ENCODE results near the gene REV1.

REV1 gene

DNA sequence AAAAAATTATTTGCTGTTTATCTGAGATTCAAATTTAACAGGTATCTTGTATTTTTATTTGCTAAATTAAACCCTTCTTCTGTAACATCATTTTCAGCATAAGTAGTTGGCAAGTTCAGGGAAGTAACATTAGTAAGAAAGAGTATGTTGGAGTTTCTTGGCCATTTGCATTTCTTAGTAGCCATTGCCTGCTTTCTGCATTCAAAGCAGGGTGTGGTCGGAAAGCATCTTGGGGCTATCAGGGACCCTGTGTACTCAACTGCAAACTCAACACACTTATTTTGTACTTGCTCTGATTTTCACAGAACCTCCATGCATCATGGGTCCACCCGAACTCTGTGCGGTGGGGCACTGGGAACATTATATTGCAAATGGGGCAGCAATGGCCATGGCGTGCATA lies 30.4 kb upstream of the REV1 start:
- Histone ChIP-seq H4K5ac (ENCODE audit: low read length) (no peak overlapping the region), H3K27ac (ENCODE audit: low read depth, low read length) (no peak overlapping the region), H4K8ac (ENCODE audit: low read depth, low read length) (no peak overlapping the region), H2AK5ac (ENCODE audit: low read length) (no peak overlapping the region), H3K79me2 (ENCODE audit: control insufficient read depth, insufficient read depth, low read length) (no peaks in the 10 kb centered on the region), H2BK120ac (ENCODE audit: low read depth, low read length) (no peak overlapping the region), H2BK15ac (replicated peaks; ENCODE audit: low read depth) (no peak overlapping the region), H3K27me3 (ENCODE audit: insufficient read depth, low read length, poor library complexity) (no peaks in the 10 kb centered on the region), H3K4ac (ENCODE audit: low read depth, low read length) (no peak overlapping the region), H2BK5ac (ENCODE audit: low read length) (no peak overlapping the region), H3K9ac (ENCODE audit: low read length) (no peak overlapping the region), H3K4me3 (ENCODE audit: low read length) (no peak overlapping the region), H3K18ac (ENCODE audit: low read length) (no peak overlapping the region), H3K4me1 (ENCODE audit: control insufficient read depth, low read depth, low read length) (no peaks in the 10 kb centered on the region), H3K36me3 (ENCODE audit: control insufficient read depth, insufficient read depth, low read length) (no peaks in the 10 kb centered on the region), H3K4me2 (ENCODE audit: low read length) (no peak overlapping the region), H3K23ac (ENCODE audit: low read length) (no peak overlapping the region), H3K79me1 (ENCODE audit: low read length) (no peaks in the 10 kb centered on the region), H3K56ac (ENCODE audit: low read length) (no peak overlapping the region)
- no peak for DNase-seq
- no CpG with 5 or more reads among the region's 4 CpGs for WGBS (ENCODE audit: extremely low coverage, insufficient coverage, low lambda C conversion rate)

DNA sequence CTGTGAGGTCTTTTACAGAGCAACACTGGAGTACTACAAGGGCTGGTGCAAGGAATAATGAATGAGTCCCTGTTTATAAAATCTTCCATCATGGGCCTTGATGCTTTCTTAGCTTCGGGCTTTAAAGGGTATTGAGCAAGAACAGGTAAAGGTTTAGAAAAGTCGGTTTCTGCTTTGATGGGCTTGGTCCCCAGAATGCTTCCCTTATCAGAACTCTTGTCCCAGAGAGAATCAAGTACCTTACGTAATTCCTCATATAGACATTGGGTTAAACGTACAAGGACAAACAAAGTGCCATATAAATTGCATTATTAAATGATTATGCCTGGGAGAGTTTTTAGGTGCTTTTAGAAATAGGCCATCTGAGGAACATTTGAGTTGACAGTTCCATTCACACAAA lies 24.5 kb upstream of the REV1 start:
- no peaks in the 10 kb centered on the region for H3K4me1 ChIP-seq (ENCODE audit: control insufficient read depth, low read depth, low read length)
- H3K56ac ChIP-seq (ENCODE audit: low read length) = no peak overlapping the region
- H3K4me2 ChIP-seq (ENCODE audit: low read length) = no peak overlapping the region
- no peak overlapping the region for H3K18ac ChIP-seq (ENCODE audit: low read length)
- no peak overlapping the region for H3K27ac ChIP-seq (ENCODE audit: low read depth, low read length)
- H3K79me1 ChIP-seq (ENCODE audit: low read length) = no peaks in the 10 kb centered on the region
- H2BK120ac ChIP-seq (ENCODE audit: low read depth, low read length) = no peak overlapping the region
- H3K9ac ChIP-seq (ENCODE audit: low read length) = no peak overlapping the region
- no peak overlapping the region for H4K8ac ChIP-seq (ENCODE audit: low read depth, low read length)
- no peak overlapping the region for H2AK5ac ChIP-seq (ENCODE audit: low read length)
- H3K36me3 ChIP-seq (ENCODE audit: control insufficient read depth, insufficient read depth, low read length) = no peaks in the 10 kb centered on the region
- H3K23ac ChIP-seq (ENCODE audit: low read length) = no peak overlapping the region
- DNase-seq = no peak
- no peak overlapping the region for H2BK15ac ChIP-seq (replicated peaks; ENCODE audit: low read depth)
- no CpG with 5 or more reads among the region's 4 CpGs for WGBS (ENCODE audit: extremely low coverage, insufficient coverage, low lambda C conversion rate)
- no peaks in the 10 kb centered on the region for H3K27me3 ChIP-seq (ENCODE audit: insufficient read depth, low read length, poor library complexity)
- no peak overlapping the region for H3K4me3 ChIP-seq (ENCODE audit: low read length)
- no peak overlapping the region for H4K5ac ChIP-seq (ENCODE audit: low read length)
- H3K4ac ChIP-seq (ENCODE audit: low read depth, low read length) = no peak overlapping the region
- H3K79me2 ChIP-seq (ENCODE audit: control insufficient read depth, insufficient read depth, low read length) = no peaks in the 10 kb centered on the region
- no peak overlapping the region for H2BK5ac ChIP-seq (ENCODE audit: low read length)

DNA sequence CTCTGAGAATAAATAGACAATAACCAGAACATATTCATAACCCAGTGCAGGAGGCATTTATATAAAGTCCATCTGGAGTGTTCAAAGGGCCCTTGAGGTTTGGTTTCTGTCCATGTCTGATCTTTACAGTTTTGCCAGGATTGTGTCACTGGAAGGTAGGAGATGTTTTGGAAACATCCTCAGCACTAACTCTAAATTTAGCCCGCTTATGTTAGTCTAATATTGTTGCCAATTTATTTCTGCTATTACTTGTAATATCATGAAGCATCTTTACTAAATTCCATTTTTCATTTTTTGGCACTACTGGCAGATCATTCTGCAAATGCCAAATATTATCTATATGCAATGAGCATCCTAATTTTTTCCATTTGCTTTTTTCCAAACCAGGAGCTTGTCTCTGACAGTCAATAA lies 22.4 kb upstream of the REV1 start:
- DNase-seq = no peak
- H4K5ac ChIP-seq (ENCODE audit: low read length) = no peak overlapping the region
- no peak overlapping the region for H3K56ac ChIP-seq (ENCODE audit: low read length)
- H2BK5ac ChIP-seq (ENCODE audit: low read length) = no peak overlapping the region
- H2BK120ac ChIP-seq (ENCODE audit: low read depth, low read length) = no peak overlapping the region
- WGBS (ENCODE audit: extremely low coverage, insufficient coverage, low lambda C conversion rate) = no CpG with 5 or more reads among the region's 1 CpG
- no peak overlapping the region for H3K18ac ChIP-seq (ENCODE audit: low read length)
- H2AK5ac ChIP-seq (ENCODE audit: low read length) = no peak overlapping the region
- no peaks in the 10 kb centered on the region for H3K36me3 ChIP-seq (ENCODE audit: control insufficient read depth, insufficient read depth, low read length)
- no peak overlapping the region for H3K4ac ChIP-seq (ENCODE audit: low read depth, low read length)
- no peaks in the 10 kb centered on the region for H3K27me3 ChIP-seq (ENCODE audit: insufficient read depth, low read length, poor library complexity)
- H3K4me2 ChIP-seq (ENCODE audit: low read length) = no peak overlapping the region
- no peak overlapping the region for H3K27ac ChIP-seq (ENCODE audit: low read depth, low read length)
- no peak overlapping the region for H3K9ac ChIP-seq (ENCODE audit: low read length)
- H4K8ac ChIP-seq (ENCODE audit: low read depth, low read length) = no peak overlapping the region
- H2BK15ac ChIP-seq (replicated peaks; ENCODE audit: low read depth) = no peak overlapping the region
- H3K4me3 ChIP-seq (ENCODE audit: low read length) = no peak overlapping the region
- no peaks in the 10 kb centered on the region for H3K79me1 ChIP-seq (ENCODE audit: low read length)
- no peak overlapping the region for H3K23ac ChIP-seq (ENCODE audit: low read length)
- H3K4me1 ChIP-seq (ENCODE audit: control insufficient read depth, low read depth, low read length) = no peaks in the 10 kb centered on the region
- H3K79me2 ChIP-seq (ENCODE audit: control insufficient read depth, insufficient read depth, low read length) = no peaks in the 10 kb centered on the region

DNA sequence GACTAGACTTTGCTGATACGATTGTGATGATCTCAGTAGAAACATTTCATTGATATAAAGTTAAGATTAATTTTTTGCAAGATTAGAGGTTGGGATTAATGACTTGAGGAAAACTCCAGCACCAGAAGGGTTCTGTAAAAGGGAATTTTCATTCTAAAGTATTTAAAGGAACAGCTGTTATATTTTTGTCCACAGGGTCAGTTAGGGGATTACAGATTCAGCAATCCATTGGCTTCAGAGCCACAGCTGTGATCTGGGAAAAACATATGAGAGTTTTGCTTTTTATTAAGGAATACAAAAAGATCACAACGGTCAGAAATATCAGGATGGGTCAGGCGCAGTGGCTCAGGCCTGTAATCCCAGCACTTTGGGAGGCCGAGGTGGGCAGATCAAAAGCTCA lies 19.6 kb upstream of the REV1 start:
- no peak overlapping the region for H2BK120ac ChIP-seq (ENCODE audit: low read depth, low read length)
- H3K56ac ChIP-seq (ENCODE audit: low read length) = no peak overlapping the region
- H2AK5ac ChIP-seq (ENCODE audit: low read length) = no peak overlapping the region
- no peak overlapping the region for H3K4me2 ChIP-seq (ENCODE audit: low read length)
- H4K8ac ChIP-seq (ENCODE audit: low read depth, low read length) = no peak overlapping the region
- no peak for DNase-seq
- H3K9ac ChIP-seq (ENCODE audit: low read length) = no peak overlapping the region
- no peak overlapping the region for H2BK15ac ChIP-seq (replicated peaks; ENCODE audit: low read depth)
- H3K79me1 ChIP-seq (ENCODE audit: low read length) = no peaks in the 10 kb centered on the region
- no peaks in the 10 kb centered on the region for H3K36me3 ChIP-seq (ENCODE audit: control insufficient read depth, insufficient read depth, low read length)
- H4K5ac ChIP-seq (ENCODE audit: low read length) = no peak overlapping the region
- H3K18ac ChIP-seq (ENCODE audit: low read length) = no peak overlapping the region
- H3K4ac ChIP-seq (ENCODE audit: low read depth, low read length) = no peak overlapping the region
- H3K27ac ChIP-seq (ENCODE audit: low read depth, low read length) = no peak overlapping the region
- H3K79me2 ChIP-seq (ENCODE audit: control insufficient read depth, insufficient read depth, low read length) = no peaks in the 10 kb centered on the region
- H3K27me3 ChIP-seq (ENCODE audit: insufficient read depth, low read length, poor library complexity) = no peaks in the 10 kb centered on the region
- no CpG with 5 or more reads among the region's 4 CpGs for WGBS (ENCODE audit: extremely low coverage, insufficient coverage, low lambda C conversion rate)
- no peaks in the 10 kb centered on the region for H3K4me1 ChIP-seq (ENCODE audit: control insufficient read depth, low read depth, low read length)
- no peak overlapping the region for H3K23ac ChIP-seq (ENCODE audit: low read length)
- no peak overlapping the region for H2BK5ac ChIP-seq (ENCODE audit: low read length)
- no peak overlapping the region for H3K4me3 ChIP-seq (ENCODE audit: low read length)

DNA sequence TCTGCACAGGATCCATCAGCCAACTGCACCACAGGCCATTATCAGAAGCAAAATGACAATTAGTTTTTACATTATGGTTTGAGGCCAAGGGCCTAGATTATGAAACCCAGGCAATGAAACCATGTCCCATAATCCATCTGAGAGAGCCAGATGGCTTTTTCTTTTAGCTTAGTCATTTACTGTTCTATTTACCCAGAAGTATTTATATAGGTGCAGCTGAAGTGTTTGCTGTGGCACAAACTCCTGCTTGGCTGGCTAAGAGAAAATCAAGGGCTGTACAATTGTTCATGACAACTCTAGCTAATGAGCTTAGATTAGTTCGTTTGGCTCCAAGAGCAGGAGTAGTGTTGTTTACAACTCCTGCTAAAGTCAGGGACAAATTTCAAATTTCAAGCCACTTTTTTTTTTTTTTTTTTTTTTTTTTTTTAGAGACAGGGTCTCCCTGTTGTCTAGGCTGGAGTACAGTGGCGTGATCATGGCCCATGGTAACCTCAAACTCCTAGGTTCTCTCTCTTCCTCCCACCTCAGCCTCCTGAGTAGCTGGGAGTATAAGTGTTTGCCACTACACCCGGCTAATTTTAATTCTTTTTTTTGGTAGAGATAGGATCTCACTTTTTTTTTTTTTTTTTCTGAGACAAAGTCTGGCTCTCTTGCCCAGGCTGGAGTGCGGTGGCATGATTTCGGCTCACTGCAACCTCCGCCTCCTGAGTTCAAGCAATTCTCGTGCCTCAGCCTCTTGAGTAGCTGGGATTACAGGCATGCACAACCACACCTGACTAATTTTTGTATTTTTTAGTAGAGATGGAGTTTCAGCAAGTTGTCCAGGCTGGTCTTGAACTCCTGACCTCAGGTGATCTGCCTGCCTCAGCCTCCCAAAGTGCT lies 18.4 kb upstream of the REV1 start:
- Histone ChIP-seq H3K36me3 (ENCODE audit: control insufficient read depth, insufficient read depth, low read length) (no peaks in the 10 kb centered on the region), H3K27ac (ENCODE audit: low read depth, low read length) (no peak overlapping the region), H2BK120ac (ENCODE audit: low read depth, low read length) (no peak overlapping the region), H3K18ac (ENCODE audit: low read length) (no peak overlapping the region), H3K56ac (ENCODE audit: low read length) (no peak overlapping the region), H3K4ac (ENCODE audit: low read depth, low read length) (no peak overlapping the region), H3K4me2 (ENCODE audit: low read length) (no peak overlapping the region), H2BK15ac (replicated peaks; ENCODE audit: low read depth) (no peak overlapping the region), H3K27me3 (ENCODE audit: insufficient read depth, low read length, poor library complexity) (no peaks in the 10 kb centered on the region), H2BK5ac (ENCODE audit: low read length) (no peak overlapping the region), H4K8ac (ENCODE audit: low read depth, low read length) (no peak overlapping the region), H3K4me3 (ENCODE audit: low read length) (no peak overlapping the region), H3K9ac (ENCODE audit: low read length) (no peak overlapping the region), H2AK5ac (ENCODE audit: low read length) (no peak overlapping the region), H4K5ac (ENCODE audit: low read length) (no peak overlapping the region), H3K79me1 (ENCODE audit: low read length) (no peaks in the 10 kb centered on the region), H3K23ac (ENCODE audit: low read length) (no peak overlapping the region), H3K4me1 (ENCODE audit: control insufficient read depth, low read depth, low read length) (no peaks in the 10 kb centered on the region), H3K79me2 (ENCODE audit: control insufficient read depth, insufficient read depth, low read length) (no peaks in the 10 kb centered on the region)
- WGBS (ENCODE audit: extremely low coverage, insufficient coverage, low lambda C conversion rate) = no CpG with 5 or more reads among the region's 7 CpGs
- no peak for DNase-seq
